Activated effector memory CD4-positive, alpha-beta T cell treated with anti-CD3 and anti-CD28 coated beads, Interleukin-2, amount 50 U/mL, for 16 hours (primary cell): Measurements from ENCODE around the gene NPIPB2.
"Not testable (repeated sequence)": the region's sequence is repeated elsewhere in the genome, so short reads cannot be mapped to it uniquely, and the experiment has no call there.

Experiments
- DNase-seq: peaks from one replicate; pipeline ENCODE4 v3.0.0-alpha.2; 2020

NPIPB2 gene

GRCh38 chr16:11941945-11942344, at the start of gene NPIPB2:
NPIPB2 (minus strand) TSS chr16:11942045; CDS start chr16:11942045, 0 bp downstream.
- DNase-seq = not testable (repeated sequence)

GRCh38 chr16:11990702-11991390, 49.0 kb upstream of the NPIPB2 start:
- DNase-seq = no peak

- no peak for DNase-seq
Observed at GRCh38 chr16:11988258-11988978, 46.6 kb upstream of the NPIPB2 start.

- DNase-seq = no peak
Observed at GRCh38 chr16:11986521-11987057, 44.7 kb upstream of the NPIPB2 start.

GRCh38 chr16:11985250-11985649, 43.4 kb upstream of the NPIPB2 start:
- DNase-seq = no peak

- no peak for DNase-seq
Observed at GRCh38 chr16:11980136-11980844, 38.4 kb upstream of the NPIPB2 start.

GRCh38 chr16:11979013-11979672, 37.3 kb upstream of the NPIPB2 start:
- no peak for DNase-seq

- DNase-seq = no peak
Observed at GRCh38 chr16:11978080-11978479, 36.2 kb upstream of the NPIPB2 start.

- DNase-seq = no peak
Observed at GRCh38 chr16:11977376-11978041, 35.7 kb upstream of the NPIPB2 start.

GRCh38 chr16:11976850-11977375, 35.1 kb upstream of the NPIPB2 start:
- DNase-seq = no peak

- DNase-seq = no peak
Observed at GRCh38 chr16:11973070-11973469, 31.2 kb upstream of the NPIPB2 start.

- DNase-seq = no peak
Observed at GRCh38 chr16:11972128-11972527, 30.3 kb upstream of the NPIPB2 start.

- DNase-seq = not testable (repeated sequence)
Observed at GRCh38 chr16:11970292-11970691, 28.4 kb upstream of the NPIPB2 start.

- no peak for DNase-seq
Observed at GRCh38 chr16:11968577-11968976, 26.7 kb upstream of the NPIPB2 start.

GRCh38 chr16:11967195-11967911, 25.5 kb upstream of the NPIPB2 start:
- DNase-seq = no peak

- DNase-seq = no peak
Observed at GRCh38 chr16:11966173-11966572, 24.3 kb upstream of the NPIPB2 start.

GRCh38 chr16:11964761-11965551, 23.1 kb upstream of the NPIPB2 start, which contains the start of gene TNFRSF17:
TNFRSF17 (plus strand) TSS chr16:11965210; CDS start chr16:11965325, 115 bp downstream.
- no peak for DNase-seq

- DNase-seq = no peak
Observed at GRCh38 chr16:11963706-11964105, 21.9 kb upstream of the NPIPB2 start.

GRCh38 chr16:11962978-11963377, 21.1 kb upstream of the NPIPB2 start:
- DNase-seq = not testable (repeated sequence)

- DNase-seq = not testable (repeated sequence)
Observed at GRCh38 chr16:11962457-11962856, 20.6 kb upstream of the NPIPB2 start.
